NCI-H2171 (cell line): ENCODE results near the gene SLC6A1.

Experiments
- DNase-seq: peaks from one replicate; lab custom pipeline; 2025; lab: John Stamatoyannopoulos, UW

Gene SLC6A1

DNA sequence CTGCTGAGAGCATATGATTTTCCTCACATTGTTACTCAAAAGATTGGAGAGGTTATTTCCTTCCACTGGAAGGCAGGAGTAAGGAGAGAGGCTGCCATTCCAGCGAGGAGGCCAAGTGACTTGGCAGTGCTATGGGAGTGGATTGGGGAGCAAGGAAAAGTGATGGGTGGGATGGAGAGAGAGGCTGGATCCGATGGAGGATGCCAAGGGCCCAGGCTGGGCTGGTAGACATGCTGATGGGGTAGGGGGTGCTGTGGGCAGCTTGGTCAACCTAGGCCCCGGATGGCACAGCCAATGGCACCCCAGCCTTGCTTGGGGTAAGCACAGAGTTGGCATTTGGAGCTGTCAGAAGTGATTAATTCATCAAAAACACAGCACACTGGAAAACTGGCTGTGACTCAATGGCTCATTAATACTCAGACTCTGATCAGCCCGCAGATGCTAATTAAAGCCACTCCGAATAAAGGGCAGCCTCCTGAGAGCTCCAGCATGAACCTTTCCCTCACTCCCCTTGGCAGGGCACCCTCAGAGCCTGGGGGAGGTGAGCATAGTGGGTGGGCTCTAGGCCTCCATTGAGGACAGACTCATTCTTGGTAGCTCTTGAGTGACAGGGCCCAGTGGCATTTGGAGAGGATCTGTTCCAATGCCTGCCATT, 22.1 kb upstream of the SLC6A1 start:
- DNase-seq, result no peak

DNA sequence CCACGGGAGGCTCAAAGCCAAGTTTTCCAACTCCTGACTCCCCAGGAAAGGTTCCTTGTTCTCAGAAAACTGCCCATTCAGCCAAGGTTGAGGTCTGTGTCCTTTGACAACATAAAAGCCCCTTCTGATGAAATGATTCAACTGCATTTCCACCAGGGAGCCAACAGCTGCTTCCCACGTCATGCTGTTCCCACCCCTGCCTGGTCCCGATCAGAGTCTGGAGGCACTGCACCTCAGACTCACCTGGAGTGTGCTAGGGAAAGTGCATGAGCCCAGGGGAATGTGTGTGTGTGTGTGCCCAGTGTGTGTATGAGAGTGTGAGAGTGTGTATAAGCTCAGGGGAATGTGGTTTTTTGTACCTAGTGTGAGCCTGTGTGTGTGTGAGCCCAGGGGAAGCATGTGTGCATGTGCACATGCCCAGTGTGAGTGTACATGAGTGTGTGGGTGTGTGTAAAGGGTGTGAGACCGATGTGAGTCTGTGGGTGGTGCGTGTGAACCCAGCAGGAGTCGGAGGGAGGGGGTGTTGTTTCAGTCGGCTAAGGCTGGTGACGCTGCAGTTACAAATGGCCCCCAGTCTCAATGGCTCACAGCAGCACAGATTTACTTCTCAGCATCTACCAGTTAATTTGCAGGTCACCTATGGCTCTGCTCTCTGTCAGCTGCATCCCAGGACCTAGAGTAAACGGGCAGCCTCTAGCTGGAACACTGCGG, 20.3 kb upstream of the SLC6A1 start:
- no peak for DNase-seq

DNA sequence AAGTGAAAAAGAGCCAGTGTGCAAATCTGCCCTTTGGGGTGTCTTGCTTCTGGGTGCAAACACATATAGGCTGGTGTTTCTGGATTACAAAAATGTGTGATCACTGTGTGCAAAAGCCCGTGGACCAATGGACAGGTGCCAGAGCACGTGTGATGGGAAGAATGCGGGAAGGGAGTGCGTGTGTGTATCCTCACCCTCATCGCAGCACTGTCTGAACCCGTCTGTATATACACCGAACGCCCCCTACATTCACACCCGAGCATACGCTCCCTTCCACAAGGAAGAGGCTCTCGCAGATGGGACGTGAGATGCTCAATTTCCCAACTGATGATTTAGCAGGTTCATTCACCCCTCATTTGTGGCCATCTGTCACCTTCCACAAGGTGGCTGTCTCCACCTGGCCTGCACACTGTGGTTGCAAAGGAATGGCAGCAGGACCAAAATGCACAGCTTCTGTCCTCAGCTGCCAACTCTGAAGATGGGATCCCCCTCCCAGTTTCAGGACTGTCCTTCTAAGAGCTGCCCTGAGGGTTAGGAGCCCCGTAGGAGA, 19.4 kb upstream of the SLC6A1 start:
- DNase-seq, result peak; percentile 60

DNA sequence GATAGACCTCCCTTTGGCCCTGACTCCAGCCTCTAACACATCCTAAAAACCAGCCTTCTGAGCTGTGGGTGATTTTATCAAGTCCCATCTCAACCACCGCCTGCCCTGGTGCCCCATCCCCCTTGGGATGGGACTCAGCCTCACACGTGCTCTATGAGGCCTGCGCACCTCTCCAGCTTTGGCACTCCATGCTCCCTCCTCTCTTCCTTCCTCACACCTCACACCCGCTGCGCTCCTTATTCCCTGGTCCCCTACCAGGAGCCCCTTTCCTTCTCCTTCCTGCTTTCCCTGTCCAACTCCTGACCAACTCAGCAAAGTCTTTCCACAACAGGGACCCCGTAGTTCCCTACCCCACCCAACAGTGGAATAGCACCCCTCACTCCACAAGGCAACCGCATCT, 18.4 kb upstream of the SLC6A1 start:
- DNase-seq, result no peak

DNA sequence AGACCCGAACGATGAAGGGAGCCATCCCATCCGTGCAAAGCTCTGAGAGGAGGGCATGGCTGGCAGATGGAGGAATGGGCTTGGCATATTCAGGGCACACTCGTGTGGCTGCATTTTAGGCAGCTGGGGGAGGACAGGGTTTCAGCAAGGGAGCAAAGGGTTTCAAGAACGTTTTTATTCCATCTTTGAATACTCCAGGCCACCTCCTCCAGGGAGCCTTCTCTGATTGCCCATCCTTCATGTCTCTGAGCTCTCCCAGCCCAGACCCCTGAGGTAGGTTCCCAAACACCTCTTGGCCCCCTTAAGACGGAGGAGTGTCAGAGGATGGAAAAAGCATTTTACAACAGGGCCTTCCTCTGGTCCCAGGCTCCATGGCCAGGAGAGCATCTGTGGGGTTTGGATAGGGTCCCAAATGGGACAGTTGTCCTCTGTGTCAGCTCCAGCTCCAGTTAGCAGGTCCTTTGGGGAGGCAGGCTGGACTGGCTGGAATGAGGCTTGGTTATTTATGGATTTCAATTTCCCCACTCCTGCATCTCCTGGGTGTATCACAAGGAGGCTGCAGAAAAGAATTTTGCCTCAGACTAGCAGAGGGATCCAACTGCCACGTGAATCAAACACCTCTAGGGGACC, 17.7 kb upstream of the SLC6A1 start:
- DNase-seq, result no peak

DNA sequence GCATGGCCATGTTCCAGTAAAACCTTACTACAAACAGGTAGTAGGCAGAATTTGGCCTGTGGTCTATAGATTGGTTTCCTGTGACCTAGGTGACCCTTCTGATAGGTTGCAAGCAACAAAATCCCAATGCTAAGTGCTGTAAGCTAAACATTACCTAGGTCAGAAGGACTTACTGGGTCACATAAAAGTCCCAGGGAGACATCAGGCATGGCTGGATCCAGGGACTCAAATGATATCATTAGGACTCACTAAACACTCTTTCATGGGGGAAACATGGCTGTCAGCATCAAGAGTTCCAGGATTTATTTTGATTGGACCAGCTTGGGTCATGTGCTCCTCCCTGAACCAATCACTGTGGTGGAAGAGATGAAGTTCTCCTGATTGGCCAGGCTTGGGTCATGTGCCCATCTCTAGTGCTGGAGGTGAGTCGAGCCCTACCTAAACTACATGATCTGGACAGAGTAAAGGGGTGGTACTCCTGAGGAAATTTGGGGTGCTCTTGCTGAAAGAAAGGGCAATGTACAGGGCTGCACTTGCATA, 16.8 kb upstream of the SLC6A1 start:
- no peak for DNase-seq

DNA sequence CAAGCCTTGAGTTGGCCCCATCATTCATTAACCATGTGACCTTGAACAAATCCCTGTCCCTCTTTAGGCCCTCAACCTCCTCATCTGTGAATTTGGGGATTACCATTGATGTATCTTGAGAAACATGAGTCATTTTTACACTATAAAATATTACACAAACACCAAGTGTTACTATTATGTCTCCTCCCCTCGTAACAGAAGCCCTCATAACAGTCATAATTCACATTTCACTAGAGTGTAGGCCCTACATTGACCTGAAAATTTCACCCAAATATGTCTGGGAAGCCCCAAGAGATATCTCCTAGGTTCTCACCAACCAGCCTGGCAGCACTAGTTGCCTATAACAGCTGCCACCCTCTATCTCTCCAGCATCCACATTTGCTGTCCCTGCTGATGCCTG, 15.8 kb upstream of the SLC6A1 start:
- no peak for DNase-seq

DNA sequence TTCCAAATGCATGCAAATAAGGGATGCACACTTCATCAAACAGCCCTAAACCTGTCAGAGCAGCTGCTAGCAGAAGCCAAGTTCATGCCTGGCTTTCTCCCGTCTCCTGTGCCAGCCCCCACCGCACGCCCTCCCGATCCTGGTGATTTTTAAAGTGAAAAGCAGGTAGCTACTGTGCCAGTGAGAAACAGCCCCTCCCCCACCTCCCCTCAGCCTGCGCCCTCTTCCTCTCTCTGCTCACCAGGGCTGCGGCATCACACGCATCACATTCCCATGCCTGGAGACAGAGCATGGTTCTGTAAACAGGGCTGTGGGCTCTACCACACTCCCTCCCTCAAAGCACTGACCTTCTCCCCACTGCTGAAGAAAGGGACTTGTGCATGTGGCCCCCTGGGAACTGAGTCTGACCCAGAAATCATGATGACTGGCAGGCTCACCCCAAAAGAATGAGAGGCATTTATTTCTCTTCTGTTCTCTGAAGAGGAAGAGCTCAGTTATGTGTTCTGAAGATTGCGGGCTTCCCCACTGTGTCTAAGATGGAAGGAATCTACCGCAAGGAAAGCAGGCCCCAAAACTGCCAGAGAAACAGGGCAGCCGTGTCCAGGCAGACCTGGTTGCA, 14.5 kb upstream of the SLC6A1 start:
- no peak for DNase-seq

DNA sequence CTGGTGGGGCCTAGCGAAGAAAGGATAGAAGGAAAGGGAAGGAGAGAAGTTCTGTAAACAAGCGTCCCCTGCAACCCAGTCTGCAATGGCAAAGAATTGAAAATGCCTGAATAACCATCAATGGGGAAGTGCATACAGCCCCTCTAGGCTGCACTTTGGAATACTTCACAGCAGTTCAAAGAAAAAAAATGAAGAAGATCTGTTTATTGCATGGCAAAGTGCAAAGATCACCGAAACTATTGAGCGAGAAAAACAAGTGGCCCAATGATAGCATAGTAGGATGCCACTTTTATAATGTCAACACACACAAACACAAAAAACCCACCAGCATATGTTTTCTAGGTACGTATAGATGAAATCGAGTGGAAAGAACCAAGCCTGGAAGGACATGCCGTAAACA, 13.6 kb upstream of the SLC6A1 start:
- no peak for DNase-seq

DNA sequence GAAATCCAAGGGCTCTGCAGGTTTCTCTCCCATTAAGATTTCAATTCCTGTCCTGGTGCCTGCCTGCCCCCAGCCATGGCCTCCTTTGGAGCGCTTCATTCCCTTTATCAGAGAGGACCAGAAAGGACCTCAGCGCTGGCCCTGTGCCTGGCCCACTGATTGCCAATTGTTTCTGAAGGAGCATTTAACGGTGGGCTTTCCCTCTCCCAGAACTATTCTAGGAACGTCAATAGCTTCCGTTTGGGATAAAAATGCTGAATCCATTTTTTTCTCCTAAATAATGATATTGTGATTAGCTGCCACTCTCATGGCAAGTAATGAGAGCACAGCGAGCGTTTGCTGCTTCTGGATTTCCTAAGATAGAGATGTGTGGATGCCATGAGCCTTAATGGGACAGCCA, 12.2 kb upstream of the SLC6A1 start:
- no peak for DNase-seq

DNA sequence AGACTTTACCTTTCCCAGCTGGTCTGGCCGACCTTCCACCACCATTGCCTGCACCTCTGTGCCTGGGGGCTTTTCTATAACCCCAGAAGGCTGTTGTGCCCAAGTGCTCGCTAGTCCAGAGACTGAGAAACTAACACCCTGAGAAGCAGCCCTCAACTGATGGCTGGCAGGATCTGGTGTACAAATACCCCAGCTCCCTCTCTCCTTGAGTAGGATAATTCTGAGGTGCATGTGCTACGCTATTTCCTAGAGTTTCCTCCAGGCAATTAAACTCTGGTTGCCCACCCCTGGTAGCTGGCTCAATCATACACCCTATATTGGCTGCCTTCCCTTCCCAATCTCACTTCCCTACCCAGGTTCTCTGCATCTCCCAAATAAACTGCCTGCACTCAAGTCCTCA, 11.5 kb upstream of the SLC6A1 start:
- DNase-seq, result no peak

DNA sequence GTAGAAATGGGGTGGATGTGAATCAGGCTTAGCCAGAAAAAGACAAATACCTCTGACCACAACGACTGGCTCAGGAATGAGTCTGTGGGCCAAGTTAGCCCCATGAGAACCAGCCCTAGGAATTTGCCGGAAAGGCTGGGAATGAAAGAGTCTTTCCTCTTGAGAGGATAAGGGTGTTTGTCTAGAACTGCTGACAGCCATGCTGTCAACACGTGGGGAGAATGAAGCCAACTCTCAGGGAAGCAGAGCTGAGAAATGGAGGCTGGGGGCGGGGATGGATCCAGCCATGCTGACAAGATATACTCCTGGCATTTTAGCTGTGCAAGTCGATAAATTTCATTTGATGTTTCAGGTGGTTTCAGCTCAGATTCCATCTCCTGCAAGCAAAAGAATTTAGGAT, 10.6 kb upstream of the SLC6A1 start:
- no peak for DNase-seq

DNA sequence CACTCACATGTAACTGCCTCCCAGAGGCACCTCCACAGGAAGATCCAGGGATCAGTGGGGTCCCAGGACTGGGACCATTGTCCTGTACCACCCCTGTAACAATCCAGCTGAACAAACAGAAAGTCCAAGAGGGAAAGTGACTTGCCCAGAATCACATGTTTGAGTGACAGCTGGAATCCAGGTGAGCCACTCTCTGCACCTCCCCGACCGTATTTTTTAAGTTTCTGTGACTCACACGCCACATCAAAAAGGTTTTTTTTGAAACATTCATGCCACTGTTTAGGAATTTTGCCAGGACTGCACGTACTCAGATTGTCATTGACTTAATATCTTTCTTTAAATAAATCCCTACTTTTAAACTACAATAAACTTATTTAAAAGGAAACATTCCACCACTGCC, 9.8 kb upstream of the SLC6A1 start:
- no peak for DNase-seq

DNA sequence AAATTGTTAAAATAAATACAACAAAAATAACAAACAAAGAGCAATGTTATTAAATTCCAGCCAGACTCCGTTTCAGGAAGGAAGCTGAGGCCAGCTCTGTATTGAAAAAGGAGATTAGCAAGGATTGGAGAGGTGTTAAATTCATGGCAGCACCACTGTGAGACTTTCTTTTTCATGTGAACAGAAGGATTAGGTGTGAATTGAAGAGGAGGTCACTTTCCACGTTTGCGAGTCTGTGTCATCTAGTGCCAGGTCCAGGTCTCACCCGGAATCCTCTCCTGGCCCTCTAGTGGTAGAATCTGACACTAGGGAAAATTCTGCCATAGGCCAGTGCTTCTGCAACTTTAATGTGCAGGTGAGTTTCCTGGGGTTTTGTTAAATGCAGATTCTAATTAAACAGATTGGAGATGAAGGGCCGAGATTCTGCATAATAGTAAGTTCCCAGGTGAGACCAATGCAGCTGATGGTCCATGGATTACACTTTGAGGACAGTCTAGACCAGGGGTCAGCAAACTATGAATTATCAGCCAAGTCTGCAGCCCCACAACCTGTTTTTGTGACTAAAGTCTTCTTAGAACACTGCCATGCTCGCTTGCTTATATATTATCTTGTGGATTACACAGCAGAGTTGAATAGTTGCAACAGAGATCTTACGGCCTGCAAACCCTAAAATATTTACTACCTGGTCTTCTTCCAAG, 9.2 kb upstream of the SLC6A1 start:
- no peak for DNase-seq

DNA sequence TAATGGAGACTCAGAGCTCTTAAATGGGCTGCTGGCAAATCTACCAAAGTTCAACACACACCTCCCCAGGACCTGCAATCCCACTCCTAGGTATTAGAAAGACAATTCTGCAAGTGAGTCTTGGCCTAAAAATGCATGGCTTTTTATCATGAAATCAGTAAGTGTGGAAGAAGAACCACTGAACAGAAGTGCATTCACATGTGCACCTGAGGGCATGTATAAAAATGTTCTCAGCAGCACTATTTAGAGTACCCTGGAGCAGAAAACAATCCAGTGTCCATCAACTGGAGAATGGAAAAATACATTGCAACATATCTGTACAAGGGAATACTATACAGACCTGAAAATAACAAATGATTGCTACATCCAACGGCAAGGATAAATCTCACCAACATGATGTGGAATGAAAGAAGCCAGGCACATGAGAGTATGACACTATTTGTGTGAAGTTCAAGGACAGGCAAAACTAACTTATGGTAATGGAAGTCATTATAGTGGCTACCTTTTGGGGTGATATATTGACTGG, 8.1 kb upstream of the SLC6A1 start:
- no peak for DNase-seq

DNA sequence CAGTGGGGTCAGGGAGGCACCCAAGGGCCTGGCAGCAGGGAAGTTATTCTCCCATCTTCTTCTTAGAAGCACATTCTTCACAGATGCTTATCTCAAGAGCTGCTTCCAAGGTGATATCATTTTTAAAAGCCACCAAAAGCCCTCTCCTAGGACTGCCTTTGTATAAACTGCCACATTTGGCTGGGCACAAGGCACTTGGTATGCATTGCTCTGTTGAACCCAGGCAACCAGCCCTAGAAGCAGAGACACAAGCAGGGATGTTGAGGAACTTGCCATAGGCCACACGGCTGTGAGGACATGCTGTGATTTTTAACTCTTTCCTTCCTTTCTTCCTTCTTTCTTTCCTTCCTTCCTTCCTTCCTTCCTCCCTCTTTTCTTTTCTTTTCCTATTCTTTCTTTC, 7.4 kb upstream of the SLC6A1 start:
- DNase-seq, result no peak

DNA sequence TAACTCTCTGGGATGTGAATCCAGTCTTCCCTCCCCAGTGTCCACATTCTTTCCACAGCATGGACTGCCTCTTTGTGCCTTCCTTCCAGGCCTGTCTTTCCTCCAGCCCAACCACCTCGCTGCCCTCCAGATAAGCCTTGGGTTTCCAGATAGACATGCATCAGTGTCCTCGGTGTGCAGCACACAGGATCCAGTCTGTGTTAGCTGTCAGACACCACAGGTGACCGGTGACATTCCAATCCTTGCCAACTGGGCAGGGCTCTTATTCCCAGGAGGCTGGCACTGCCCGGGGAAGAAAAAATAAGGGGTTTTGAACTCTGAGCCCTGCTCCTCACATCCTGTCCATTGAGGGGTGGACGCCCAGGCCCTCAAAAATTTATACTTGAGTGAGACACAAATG, 6.0 kb upstream of the SLC6A1 start:
- no peak for DNase-seq

DNA sequence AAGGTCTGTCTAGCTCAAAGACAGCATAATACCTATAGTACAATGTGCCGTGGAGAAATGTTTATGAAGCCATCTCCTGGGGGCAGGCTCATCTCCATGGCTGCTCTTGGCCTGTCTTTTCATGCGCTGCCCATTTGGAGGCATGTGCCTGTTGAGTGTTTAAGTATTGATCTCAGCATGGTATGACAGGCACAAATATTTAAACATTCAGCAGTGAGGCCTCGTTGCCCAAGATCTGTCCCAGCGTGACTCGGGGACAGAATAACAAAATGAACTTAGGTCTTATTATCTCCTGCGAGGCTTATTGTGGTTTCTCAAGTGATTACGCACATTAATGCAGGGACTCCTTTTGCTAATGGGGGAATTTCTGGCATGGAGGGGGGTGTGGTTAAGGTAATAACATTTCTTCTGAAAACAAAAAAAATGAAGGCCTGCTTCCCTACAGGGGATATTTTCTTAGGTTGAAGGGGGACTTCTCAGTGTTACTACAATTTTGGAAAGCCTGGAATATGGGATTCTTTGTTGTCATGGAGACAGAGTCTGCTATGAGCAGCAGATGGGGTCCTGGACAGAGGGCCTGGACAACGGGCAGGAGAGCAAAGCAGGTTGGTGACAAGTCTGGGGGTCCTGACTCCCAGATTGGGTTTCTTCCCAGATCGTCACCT, 4.4 kb upstream of the SLC6A1 start:
- DNase-seq, result no peak

DNA sequence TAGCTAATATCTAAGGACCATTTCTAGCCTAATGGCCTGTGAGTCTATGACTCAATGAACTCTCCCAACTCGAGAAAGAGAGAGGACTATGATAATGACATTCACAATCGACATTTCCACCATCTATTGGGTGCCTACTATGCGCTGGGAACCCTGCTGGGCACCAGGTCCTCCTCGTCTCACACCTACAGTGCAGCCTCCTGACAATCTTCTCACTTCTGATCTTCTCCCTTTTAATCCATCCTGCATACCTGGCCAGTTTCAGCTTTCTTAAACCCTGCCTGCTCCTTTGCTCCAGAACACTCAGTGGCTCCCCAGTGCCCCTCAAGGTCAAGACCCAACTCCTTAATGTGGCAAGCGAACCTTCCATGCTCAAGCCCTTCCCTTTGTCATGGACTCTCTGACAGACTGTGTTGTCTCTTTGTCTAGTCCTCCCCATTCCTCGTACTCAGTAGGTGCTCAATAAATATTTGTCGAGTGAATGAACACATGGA, 3.5 kb upstream of the SLC6A1 start:
- DNase-seq, result no peak

DNA sequence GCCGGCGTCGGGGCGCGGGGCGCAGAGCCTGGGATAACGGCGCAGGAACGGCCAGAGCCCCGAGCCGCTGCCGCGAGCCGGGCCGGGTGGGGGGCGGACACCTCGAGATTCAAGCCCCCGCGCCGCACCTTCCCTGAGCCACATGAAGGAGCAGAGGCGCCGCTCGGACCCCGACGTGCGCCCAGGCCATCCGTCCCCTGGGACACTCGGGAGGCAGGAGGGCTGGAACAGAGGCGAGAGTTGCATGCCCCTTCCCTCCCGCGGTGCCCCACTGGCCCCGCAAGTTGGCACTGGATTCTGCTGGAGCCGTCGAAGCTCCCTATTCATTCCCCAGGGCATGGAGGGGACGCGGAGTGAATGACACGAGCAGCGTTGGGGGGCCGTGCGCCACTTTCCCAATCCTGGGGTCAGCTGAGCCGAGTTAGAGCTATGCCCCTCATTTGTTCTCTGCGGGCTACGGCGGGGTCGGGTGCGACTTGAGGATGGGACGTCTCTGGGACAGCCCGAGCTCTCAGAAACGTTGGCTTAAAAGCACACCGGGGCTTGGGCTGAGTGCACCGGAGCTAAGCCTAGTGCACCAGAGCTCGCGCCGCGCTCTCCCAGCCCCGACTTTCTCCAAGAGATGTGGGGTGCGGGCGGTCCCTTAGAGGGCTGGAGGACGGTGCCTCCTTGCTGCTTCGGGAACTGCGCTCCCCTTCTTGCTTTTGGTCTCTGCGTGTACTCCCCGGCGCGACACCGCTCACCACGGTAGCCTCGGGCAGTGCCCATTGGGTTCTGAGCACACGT, 588 bp downstream of the SLC6A1 start:
- no peak for DNase-seq
